SH-SY5Y (cell line): Measurements from ENCODE around the gene IGDCC3.

Experiments
- GATA2 ChIP-seq: IDR thresholded peaks from 2 replicates; pipeline ENCODE4 v1.6.1; 2011; ENCODE audit warnings: mild to moderate bottlenecking, low read depth, low read length
- GATA3 ChIP-seq: IDR thresholded peaks from 2 replicates; pipeline ENCODE4 v1.6.1; 2011; ENCODE audit warnings: low read depth, mild to moderate bottlenecking, low read length, moderate library complexity

- TF ChIP-seq GATA3: no peak
- no peak for TF ChIP-seq GATA2
These were observed 67.2 kb downstream of the IGDCC3 start for GRCh38 chr15:65310431-65311137.
